Transverse colon (tissue), 4 donors: ENCODE results near the gene IP6K2.

Experiments used
- CTCF ChIP-seq, 5 experiments: fragments of 200-600 bp in 3 of 5; fragments of 450-650 bp in 2 of 5; sonication (generic) in 3 of 5; IDR thresholded peaks; 1 replicate in 2 of 5; 2 replicates in 3 of 5; pipeline ENCODE4 v1.5.1; 2016 to 2017; ENCODE audit warnings: antibody characterized with exemption in 5 of 5, inconsistent platforms in 3 of 5, mild to moderate bottlenecking in 2 of 5, moderate library complexity in 1 of 5
- EP300 ChIP-seq: sonication (generic); formaldehyde crosslinking; IDR thresholded peaks from one replicate; pipeline ENCODE4 v1.6.1; 2017; ENCODE audit warnings: antibody characterized with exemption, low read depth
- POLR2A ChIP-seq: fragments of 450-650 bp; IDR thresholded peaks from one replicate; pipeline ENCODE4 v1.6.1; 2016; ENCODE audit warnings: antibody characterized with exemption, mild to moderate bottlenecking, moderate library complexity
- POLR2AphosphoS5 ChIP-seq, 3 donors: sonication (generic); formaldehyde crosslinking; IDR thresholded peaks; one replicate each; pipeline ENCODE4 v1.6.1; 2016; ENCODE audit warnings: antibody characterized with exemption in 3 of 3

GRCh38 chr3:48639944-48640606 is 76.9 kb downstream of the IP6K2 start:
- TF ChIP-seq POLR2AphosphoS5 (IDR thresholded peaks at IDR 0.05) (no peak), EP300 (no peak), POLR2A (no peak), CTCF (IDR thresholded peaks at IDR 0.05) (no peak)
